WTC11 (cell line): ENCODE measurements around the gene PLA2G4A. TPM values are rescaled to one million over a fixed set of nuclear protein-coding genes. Genes with fewer than 3 reads are reported as not detected.

Experiments
- ATAC-seq: fragments of 200-7000 bp; cut with Tn5 transposase; 2 replicates; pipeline ENCODE4 v1.10.0; 2021; ENCODE audit warnings: mild to moderate bottlenecking, moderate library complexity
- CTCF ChIA-PET: fragments of 300-600 bp; sonication (Branson Sonifier 250); formaldehyde crosslinking; loops from one replicate; lab custom pipeline; 2021; ENCODE audit warnings: antibody characterized with exemption; lab: Charles Lee
- POLR2A ChIA-PET: fragments of 350-600 bp; sonication (Branson Sonifier 250); formaldehyde crosslinking; loops from one replicate; lab custom pipeline; 2021; ENCODE audit warnings: antibody characterized with exemption; lab: Charles Lee
- DNase-seq: peaks from one replicate; pipeline ENCODE4 v3.0.0; 2021; ENCODE audit warnings: low spot score
- H3K27ac Mint-ChIP-seq: 2 replicates; pipeline ENCODE4 v1.8.0; 2021; ENCODE audit warnings: mixed read lengths
- H3K27me3 Mint-ChIP-seq: 2 replicates; pipeline ENCODE4 v1.8.0; 2021; ENCODE audit warnings: low read depth, mild to moderate bottlenecking, moderate library complexity, mixed read lengths
- H3K36me3 Mint-ChIP-seq: 2 replicates; pipeline ENCODE4 v1.8.0; 2021; ENCODE audit warnings: mixed read lengths
- H3K4me1 Mint-ChIP-seq: 2 replicates; pipeline ENCODE4 v1.8.0; 2022; ENCODE audit warnings: mixed read lengths
- H3K4me3 Mint-ChIP-seq: 2 replicates; pipeline ENCODE4 v1.8.0; 2021; ENCODE audit warnings: mild to moderate bottlenecking, moderate library complexity, mixed read lengths
- H3K9me3 Mint-ChIP-seq: 2 replicates; pipeline ENCODE4 v1.8.0; 2021; ENCODE audit warnings: mixed read lengths
- FOXK1 ChIP-seq: sonication (generic); formaldehyde crosslinking; IDR thresholded peaks from 2 replicates; pipeline ENCODE4 v1.8.0; 2022; ENCODE audit warnings: mild to moderate bottlenecking, moderate library complexity, missing genetic modification reagents
- FOXP1 ChIP-seq: sonication (generic); formaldehyde crosslinking; IDR thresholded peaks from 2 replicates; pipeline ENCODE4 v1.8.0; 2022; ENCODE audit warnings: missing genetic modification reagents, mild to moderate bottlenecking, moderate library complexity, borderline replicate concordance
- GRHL2 ChIP-seq: fragments of 250-450 bp; sonication (Bioruptor Pico); IDR thresholded peaks from 2 replicates; pipeline ENCODE4 v1.8.0; 2022; ENCODE audit warnings: mild to moderate bottlenecking, moderate library complexity; ENCODE audit not compliant: insufficient replicate concordance, severe bottlenecking
- GTF2I ChIP-seq: fragments of 250-450 bp; sonication (Bioruptor Pico); conservative IDR thresholded peaks from 2 replicates; pipeline ENCODE4 v1.4.0; 2021; ENCODE audit warnings: mild to moderate bottlenecking
- HMGA2 ChIP-seq: fragments of 250-450 bp; sonication (Bioruptor Pico); IDR thresholded peaks from 2 replicates; pipeline ENCODE4 v1.4.0; 2021; ENCODE audit warnings: mild to moderate bottlenecking, moderate library complexity
- KAT7 ChIP-seq: sonication (generic); formaldehyde crosslinking; IDR thresholded peaks from 2 replicates; pipeline ENCODE4 v1.8.1; 2023; ENCODE audit warnings: missing genetic modification reagents, mild to moderate bottlenecking, borderline replicate concordance
- MXD4 ChIP-seq: fragments of 250-450 bp; sonication (Bioruptor Pico); IDR thresholded peaks from 2 replicates; pipeline ENCODE4 v1.8.0; 2021; ENCODE audit warnings: mild to moderate bottlenecking, moderate library complexity, borderline replicate concordance
- MYBL2 ChIP-seq: sonication (generic); formaldehyde crosslinking; IDR thresholded peaks from 2 replicates; pipeline ENCODE4 v1.8.1; 2023; ENCODE audit warnings: mild to moderate bottlenecking, moderate library complexity, missing genetic modification reagents
- NR2C2 ChIP-seq: sonication (generic); formaldehyde crosslinking; IDR thresholded peaks from 2 replicates; pipeline ENCODE4 v1.8.0; 2022; ENCODE audit warnings: mild to moderate bottlenecking, missing genetic modification reagents
- NR3C1 ChIP-seq: sonication (generic); formaldehyde crosslinking; conservative IDR thresholded peaks from 2 replicates; pipeline ENCODE4 v1.8.1; 2023; ENCODE audit warnings: low read depth, mild to moderate bottlenecking, missing genetic modification reagents
- PRRX2 ChIP-seq: fragments of 250-450 bp; sonication (Bioruptor Pico); IDR thresholded peaks from 2 replicates; pipeline ENCODE4 v1.8.0; 2021; ENCODE audit warnings: mild to moderate bottlenecking
- ZNF138 ChIP-seq: sonication (generic); formaldehyde crosslinking; conservative IDR thresholded peaks from 2 replicates; pipeline ENCODE4 v1.8.1; 2022; ENCODE audit warnings: mild to moderate bottlenecking, moderate library complexity, missing genetic modification reagents
- ZNF232 ChIP-seq: sonication (generic); formaldehyde crosslinking; IDR thresholded peaks from 2 replicates; pipeline ENCODE4 v1.8.0; 2022; ENCODE audit warnings: mild to moderate bottlenecking, missing genetic modification reagents
- ZNF263 ChIP-seq: sonication (generic); formaldehyde crosslinking; IDR thresholded peaks from 2 replicates; pipeline ENCODE4 v1.8.1; 2022; ENCODE audit warnings: low read depth, mild to moderate bottlenecking, moderate library complexity, missing genetic modification reagents
- ZNF396 ChIP-seq: fragments of 250-450 bp; sonication (Bioruptor Pico); IDR thresholded peaks from 2 replicates; pipeline ENCODE4 v1.8.0; 2021; ENCODE audit warnings: mild to moderate bottlenecking, moderate library complexity, borderline replicate concordance
- total RNA-seq: library from RNA; stranded (reverse); gene quantifications from 3 replicates; pipeline ENCODE4 v1.2.3, GENCODE V29; 2021
- TF ChIP-seq, protein P1 (sequence below): fragments of 250-450 bp; sonication (Bioruptor Pico); IDR thresholded peaks from 2 replicates; pipeline ENCODE4 v1.9.0; 2021; ENCODE audit warnings: mild to moderate bottlenecking
- TF ChIP-seq, protein P2 (sequence below): sonication (generic); formaldehyde crosslinking; IDR thresholded peaks from 2 replicates; pipeline ENCODE4 v1.8.0; 2022; ENCODE audit warnings: mild to moderate bottlenecking, missing genetic modification reagents
- TF ChIP-seq, protein P3 (sequence below): fragments of 200-600 bp; IDR thresholded peaks from 2 replicates; pipeline ENCODE4 v1.8.0; 2022; ENCODE audit warnings: antibody characterized with exemption
- TF ChIP-seq, protein P4 (sequence below): sonication (generic); formaldehyde crosslinking; IDR thresholded peaks from 2 replicates; pipeline ENCODE4 v1.8.1; 2022; ENCODE audit warnings: low read depth, mild to moderate bottlenecking, moderate library complexity, missing genetic modification reagents, borderline replicate concordance
- TF ChIP-seq, protein P5 (sequence below): sonication (generic); formaldehyde crosslinking; IDR thresholded peaks from 2 replicates; pipeline ENCODE4 v1.8.1; 2023; ENCODE audit warnings: mild to moderate bottlenecking, moderate library complexity, missing genetic modification reagents
- TF ChIP-seq, protein P6 (sequence below): sonication (generic); formaldehyde crosslinking; IDR thresholded peaks from 2 replicates; pipeline ENCODE4 v1.8.1; 2022; ENCODE audit warnings: missing genetic modification reagents, borderline replicate concordance

The PLA2G4A gene
- total RNA-seq, 1 experiment from 2014 or later: 1.3 TPM

DNA sequence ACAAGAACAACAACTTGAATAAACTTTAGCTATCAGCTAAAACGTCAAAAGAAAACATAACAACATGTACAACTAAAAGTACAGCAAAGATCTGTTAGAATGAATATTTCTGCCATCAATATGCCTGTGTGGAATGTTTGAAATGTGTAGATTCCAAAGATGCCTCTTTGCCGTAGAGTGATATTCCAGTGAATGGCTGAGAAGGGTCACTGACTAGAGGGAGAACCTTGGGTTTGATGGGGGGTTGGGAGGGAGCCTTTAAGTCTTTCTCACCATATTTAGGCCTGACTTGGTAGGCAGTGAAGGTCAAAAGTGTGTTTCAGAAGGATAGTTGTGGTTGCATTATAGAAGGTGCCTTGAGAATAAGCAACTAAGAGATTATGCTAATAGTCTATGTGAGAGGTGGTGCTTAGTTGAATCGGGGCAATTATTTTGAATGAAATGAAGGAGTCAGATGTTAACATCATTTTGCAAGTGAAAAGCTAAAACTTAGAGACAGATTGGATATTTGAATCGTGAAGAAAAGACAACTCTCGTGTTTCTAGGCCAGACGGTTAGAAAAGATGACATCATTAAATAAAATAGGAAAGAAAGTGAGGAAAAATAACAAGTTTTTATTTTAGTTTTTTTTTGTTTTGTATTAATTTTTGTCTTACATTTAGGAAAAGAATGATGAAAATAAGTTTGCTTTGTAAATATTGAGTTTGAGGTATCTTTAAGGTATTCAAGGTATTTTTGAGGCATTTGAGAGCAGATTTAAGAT, 53.8 kb downstream of the PLA2G4A start (continued):
- TF ChIP-seq, protein P1, sequence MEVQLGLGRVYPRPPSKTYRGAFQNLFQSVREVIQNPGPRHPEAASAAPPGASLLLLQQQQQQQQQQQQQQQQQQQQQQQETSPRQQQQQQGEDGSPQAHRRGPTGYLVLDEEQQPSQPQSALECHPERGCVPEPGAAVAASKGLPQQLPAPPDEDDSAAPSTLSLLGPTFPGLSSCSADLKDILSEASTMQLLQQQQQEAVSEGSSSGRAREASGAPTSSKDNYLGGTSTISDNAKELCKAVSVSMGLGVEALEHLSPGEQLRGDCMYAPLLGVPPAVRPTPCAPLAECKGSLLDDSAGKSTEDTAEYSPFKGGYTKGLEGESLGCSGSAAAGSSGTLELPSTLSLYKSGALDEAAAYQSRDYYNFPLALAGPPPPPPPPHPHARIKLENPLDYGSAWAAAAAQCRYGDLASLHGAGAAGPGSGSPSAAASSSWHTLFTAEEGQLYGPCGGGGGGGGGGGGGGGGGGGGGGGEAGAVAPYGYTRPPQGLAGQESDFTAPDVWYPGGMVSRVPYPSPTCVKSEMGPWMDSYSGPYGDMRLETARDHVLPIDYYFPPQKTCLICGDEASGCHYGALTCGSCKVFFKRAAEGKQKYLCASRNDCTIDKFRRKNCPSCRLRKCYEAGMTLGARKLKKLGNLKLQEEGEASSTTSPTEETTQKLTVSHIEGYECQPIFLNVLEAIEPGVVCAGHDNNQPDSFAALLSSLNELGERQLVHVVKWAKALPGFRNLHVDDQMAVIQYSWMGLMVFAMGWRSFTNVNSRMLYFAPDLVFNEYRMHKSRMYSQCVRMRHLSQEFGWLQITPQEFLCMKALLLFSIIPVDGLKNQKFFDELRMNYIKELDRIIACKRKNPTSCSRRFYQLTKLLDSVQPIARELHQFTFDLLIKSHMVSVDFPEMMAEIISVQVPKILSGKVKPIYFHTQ (CRISPR knock-in tag): no peak
- TF ChIP-seq PRRX2 (CRISPR knock-in tag) (no peak), KAT7 (CRISPR knock-in tag) (no peak), NR2C2 (CRISPR knock-in tag) (no peak), HMGA2 (CRISPR knock-in tag) (no peak), GRHL2 (CRISPR knock-in tag) (no peak), ZNF396 (CRISPR knock-in tag) (no peak)
- TF ChIP-seq, protein P2, sequence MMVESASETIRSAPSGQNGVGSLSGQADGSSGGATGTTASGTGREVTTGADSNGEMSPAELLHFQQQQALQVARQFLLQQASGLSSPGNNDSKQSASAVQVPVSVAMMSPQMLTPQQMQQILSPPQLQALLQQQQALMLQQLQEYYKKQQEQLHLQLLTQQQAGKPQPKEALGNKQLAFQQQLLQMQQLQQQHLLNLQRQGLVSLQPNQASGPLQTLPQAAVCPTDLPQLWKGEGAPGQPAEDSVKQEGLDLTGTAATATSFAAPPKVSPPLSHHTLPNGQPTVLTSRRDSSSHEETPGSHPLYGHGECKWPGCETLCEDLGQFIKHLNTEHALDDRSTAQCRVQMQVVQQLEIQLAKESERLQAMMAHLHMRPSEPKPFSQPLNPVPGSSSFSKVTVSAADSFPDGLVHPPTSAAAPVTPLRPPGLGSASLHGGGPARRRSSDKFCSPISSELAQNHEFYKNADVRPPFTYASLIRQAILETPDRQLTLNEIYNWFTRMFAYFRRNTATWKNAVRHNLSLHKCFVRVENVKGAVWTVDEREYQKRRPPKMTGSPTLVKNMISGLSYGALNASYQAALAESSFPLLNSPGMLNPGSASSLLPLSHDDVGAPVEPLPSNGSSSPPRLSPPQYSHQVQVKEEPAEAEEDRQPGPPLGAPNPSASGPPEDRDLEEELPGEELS (CRISPR knock-in tag): no peak
- TF ChIP-seq, protein P3, sequence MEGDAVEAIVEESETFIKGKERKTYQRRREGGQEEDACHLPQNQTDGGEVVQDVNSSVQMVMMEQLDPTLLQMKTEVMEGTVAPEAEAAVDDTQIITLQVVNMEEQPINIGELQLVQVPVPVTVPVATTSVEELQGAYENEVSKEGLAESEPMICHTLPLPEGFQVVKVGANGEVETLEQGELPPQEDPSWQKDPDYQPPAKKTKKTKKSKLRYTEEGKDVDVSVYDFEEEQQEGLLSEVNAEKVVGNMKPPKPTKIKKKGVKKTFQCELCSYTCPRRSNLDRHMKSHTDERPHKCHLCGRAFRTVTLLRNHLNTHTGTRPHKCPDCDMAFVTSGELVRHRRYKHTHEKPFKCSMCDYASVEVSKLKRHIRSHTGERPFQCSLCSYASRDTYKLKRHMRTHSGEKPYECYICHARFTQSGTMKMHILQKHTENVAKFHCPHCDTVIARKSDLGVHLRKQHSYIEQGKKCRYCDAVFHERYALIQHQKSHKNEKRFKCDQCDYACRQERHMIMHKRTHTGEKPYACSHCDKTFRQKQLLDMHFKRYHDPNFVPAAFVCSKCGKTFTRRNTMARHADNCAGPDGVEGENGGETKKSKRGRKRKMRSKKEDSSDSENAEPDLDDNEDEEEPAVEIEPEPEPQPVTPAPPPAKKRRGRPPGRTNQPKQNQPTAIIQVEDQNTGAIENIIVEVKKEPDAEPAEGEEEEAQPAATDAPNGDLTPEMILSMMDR: no peak
- TF ChIP-seq, protein P4, sequence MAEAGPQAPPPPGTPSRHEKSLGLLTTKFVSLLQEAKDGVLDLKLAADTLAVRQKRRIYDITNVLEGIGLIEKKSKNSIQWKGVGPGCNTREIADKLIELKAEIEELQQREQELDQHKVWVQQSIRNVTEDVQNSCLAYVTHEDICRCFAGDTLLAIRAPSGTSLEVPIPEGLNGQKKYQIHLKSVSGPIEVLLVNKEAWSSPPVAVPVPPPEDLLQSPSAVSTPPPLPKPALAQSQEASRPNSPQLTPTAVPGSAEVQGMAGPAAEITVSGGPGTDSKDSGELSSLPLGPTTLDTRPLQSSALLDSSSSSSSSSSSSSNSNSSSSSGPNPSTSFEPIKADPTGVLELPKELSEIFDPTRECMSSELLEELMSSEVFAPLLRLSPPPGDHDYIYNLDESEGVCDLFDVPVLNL (CRISPR knock-in tag): no peak
- TF ChIP-seq, protein P5, sequence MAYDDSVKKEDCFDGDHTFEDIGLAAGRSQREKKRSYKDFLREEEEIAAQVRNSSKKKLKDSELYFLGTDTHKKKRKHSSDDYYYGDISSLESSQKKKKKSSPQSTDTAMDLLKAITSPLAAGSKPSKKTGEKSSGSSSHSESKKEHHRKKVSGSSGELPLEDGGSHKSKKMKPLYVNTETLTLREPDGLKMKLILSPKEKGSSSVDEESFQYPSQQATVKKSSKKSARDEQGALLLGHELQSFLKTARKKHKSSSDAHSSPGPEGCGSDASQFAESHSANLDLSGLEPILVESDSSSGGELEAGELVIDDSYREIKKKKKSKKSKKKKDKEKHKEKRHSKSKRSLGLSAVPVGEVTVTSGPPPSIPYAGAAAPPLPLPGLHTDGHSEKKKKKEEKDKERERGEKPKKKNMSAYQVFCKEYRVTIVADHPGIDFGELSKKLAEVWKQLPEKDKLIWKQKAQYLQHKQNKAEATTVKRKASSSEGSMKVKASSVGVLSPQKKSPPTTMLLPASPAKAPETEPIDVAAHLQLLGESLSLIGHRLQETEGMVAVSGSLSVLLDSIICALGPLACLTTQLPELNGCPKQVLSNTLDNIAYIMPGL (CRISPR knock-in tag): no peak

DNA sequence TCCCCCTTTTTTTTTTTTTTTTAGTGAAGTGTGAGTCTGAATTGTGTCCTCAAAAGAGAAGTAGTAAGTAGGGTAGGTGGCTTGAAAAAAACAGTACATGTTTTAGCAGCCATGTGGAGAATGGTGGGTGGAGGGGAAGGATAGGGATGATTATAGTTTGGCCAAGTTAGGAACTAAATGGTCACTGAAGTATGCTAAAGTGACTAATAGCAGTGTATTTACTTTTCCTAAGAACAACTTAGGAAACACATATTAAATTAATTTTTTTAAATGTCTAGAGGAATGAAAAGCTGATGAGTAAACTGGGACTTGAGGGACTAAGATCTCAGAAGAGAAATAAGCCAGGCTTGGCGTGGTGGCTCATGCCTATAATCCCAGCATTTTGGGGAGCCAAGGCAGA, 55.5 kb downstream of the PLA2G4A start:
- ATAC-seq: no peak
- CTCF ChIA-PET: no interaction called here
- Mint-ChIP-seq H3K36me3 (no peaks in the 10 kb centered on the region), H3K27me3 (no peaks in the 10 kb centered on the region), H3K4me3 (no peak overlapping the region), H3K27ac (no peak overlapping the region), H3K9me3 (peaks cover 18% of the 10 kb centered on the region), H3K4me1 (peaks cover 11% of the 10 kb centered on the region)
- no peak for DNase-seq
- POLR2A ChIA-PET: no interaction called here
- TF ChIP-seq MXD4 (no peak), KAT7 (CRISPR knock-in tag) (no peak), NR2C2 (CRISPR knock-in tag) (no peak), ZNF232 (CRISPR knock-in tag) (no peak), ZNF263 (CRISPR knock-in tag) (no peak), ZNF138 (CRISPR knock-in tag) (no peak), ZNF396 (CRISPR knock-in tag) (no peak), GRHL2 (CRISPR knock-in tag) (no peak), GTF2I (CRISPR knock-in tag) (no peak), FOXP1 (CRISPR knock-in tag) (no peak), MYBL2 (CRISPR knock-in tag) (no peak), NR3C1 (CRISPR knock-in tag) (no peak), FOXK1 (CRISPR knock-in tag) (no peak)
- TF ChIP-seq, protein P6, sequence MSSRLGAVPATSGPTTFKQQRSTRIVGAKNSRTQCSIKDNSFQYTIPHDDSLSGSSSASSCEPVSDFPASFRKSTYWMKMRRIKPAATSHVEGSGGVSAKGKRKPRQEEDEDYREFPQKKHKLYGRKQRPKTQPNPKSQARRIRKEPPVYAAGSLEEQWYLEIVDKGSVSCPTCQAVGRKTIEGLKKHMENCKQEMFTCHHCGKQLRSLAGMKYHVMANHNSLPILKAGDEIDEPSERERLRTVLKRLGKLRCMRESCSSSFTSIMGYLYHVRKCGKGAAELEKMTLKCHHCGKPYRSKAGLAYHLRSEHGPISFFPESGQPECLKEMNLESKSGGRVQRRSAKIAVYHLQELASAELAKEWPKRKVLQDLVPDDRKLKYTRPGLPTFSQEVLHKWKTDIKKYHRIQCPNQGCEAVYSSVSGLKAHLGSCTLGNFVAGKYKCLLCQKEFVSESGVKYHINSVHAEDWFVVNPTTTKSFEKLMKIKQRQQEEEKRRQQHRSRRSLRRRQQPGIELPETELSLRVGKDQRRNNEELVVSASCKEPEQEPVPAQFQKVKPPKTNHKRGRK: no peak
- TF ChIP-seq, protein P2 (CRISPR knock-in tag): no peak
